Thoracic aorta (tissue), 2 donors: Measurements from ENCODE around the gene SSX7. TPM values are rescaled to one million over a fixed set of nuclear protein-coding genes. Genes with fewer than 3 reads are reported as not detected.
"Not testable (repeated sequence)": the region's sequence is repeated elsewhere in the genome, so short reads cannot be mapped to it uniquely, and the experiment has no call there.

Source experiments
- ATAC-seq: fragments of 150-250 bp; one replicate; pipeline ENCODE4 v1.8.0; 2017; ENCODE audit warnings: low read depth; ENCODE audit not compliant: insufficient number of reproducible peaks, low FRiP score
- DNase-seq: peaks from one replicate; pipeline ENCODE4 v3.0.0-alpha.2; 2020; ENCODE audit warnings: low spot score
- H3K27ac ChIP-seq, 2 donors: fragments of 200-600 bp; sonication (generic); 1 replicate in 1 of 2; 2 replicates in 1 of 2; pipeline ENCODE4 v1.5.1; 2016; ENCODE audit warnings: mild to moderate bottlenecking in 2 of 2, moderate library complexity in 2 of 2
- H3K27me3 ChIP-seq: fragments of 200-600 bp; sonication (generic); replicated peaks from 2 replicates; pipeline ENCODE4 v1.6.0; 2016; ENCODE audit warnings: mild to moderate bottlenecking; ENCODE audit not compliant: insufficient read depth
- H3K36me3 ChIP-seq: fragments of 200-600 bp; sonication (generic); one replicate; pipeline ENCODE4 v1.5.1; 2016
- H3K4me1 ChIP-seq, 2 donors: fragments of 200-600 bp; sonication (generic); 1 replicate in 1 of 2; 2 replicates in 1 of 2; pipeline versions ENCODE4 v1.5.1 to v1.6.0; 2016; ENCODE audit warnings: low read depth in 2 of 2, mild to moderate bottlenecking in 1 of 2; ENCODE audit not compliant: control insufficient read depth in 1 of 2
- H3K4me3 ChIP-seq: fragments of 200-600 bp; sonication (generic); 2 replicates; pipeline ENCODE4 v1.5.1; 2016; ENCODE audit warnings: mild to moderate bottlenecking
- H3K9me3 ChIP-seq: fragments of 200-600 bp; sonication (generic); 2 replicates; pipeline ENCODE4 v1.5.1; 2016
- CTCF ChIP-seq: fragments of 200-600 bp; sonication (generic); IDR thresholded peaks from one replicate; pipeline ENCODE4 v1.5.1; 2019; ENCODE audit warnings: antibody characterized with exemption
- total RNA-seq, 2 donors: library from RNA; depleted of rRNA; stranded (reverse); fragments of >200 nt; gene quantifications; one replicate each; pipeline versions ENCODE4 v1.1.0 to v1.2.3, GENCODE V29; 2016

The SSX7 gene
- total RNA-seq = not detected

- DNase-seq, H3K27me3 ChIP-seq, ATAC-seq, H3K4me1 ChIP-seq, H3K4me3 ChIP-seq, H3K27ac ChIP-seq, H3K9me3 ChIP-seq, H3K36me3 ChIP-seq: not testable (repeated sequence)
These were observed at the start of gene SSX7 for GRCh38 chrX:52654800-52655199. SSX7 (minus strand) TSS chrX:52654900; CDS start chrX:52653472, 1,428 bp downstream.

GRCh38 chrX:52692034-52692433 lies 37.3 kb upstream of the SSX7 start:
- not testable (repeated sequence) for H3K4me3 ChIP-seq, H3K27me3 ChIP-seq, ATAC-seq, H3K4me1 ChIP-seq, H3K9me3 ChIP-seq, H3K27ac ChIP-seq, H3K36me3 ChIP-seq, DNase-seq

- H3K27ac ChIP-seq, H3K27me3 ChIP-seq, DNase-seq, ATAC-seq, H3K36me3 ChIP-seq, H3K4me3 ChIP-seq, H3K9me3 ChIP-seq, H3K4me1 ChIP-seq: not testable (repeated sequence)
These were observed 7.5 kb upstream of the SSX7 start for GRCh38 chrX:52662218-52662617.

- not testable (repeated sequence) for ATAC-seq, H3K27ac ChIP-seq, H3K9me3 ChIP-seq, H3K4me3 ChIP-seq, H3K4me1 ChIP-seq, H3K27me3 ChIP-seq, DNase-seq, H3K36me3 ChIP-seq
These were observed 775 bp upstream of the SSX7 start for GRCh38 chrX:52655475-52655874.

GRCh38 chrX:52650676-52651075 lies 4.0 kb downstream of the SSX7 start:
- not testable (repeated sequence) for H3K4me3 ChIP-seq, H3K27me3 ChIP-seq, ATAC-seq, H3K27ac ChIP-seq, DNase-seq, H3K9me3 ChIP-seq, H3K4me1 ChIP-seq, H3K36me3 ChIP-seq

GRCh38 chrX:52648956-52649355 lies 5.7 kb downstream of the SSX7 start:
- H3K4me1 ChIP-seq, DNase-seq, H3K9me3 ChIP-seq, H3K4me3 ChIP-seq, H3K36me3 ChIP-seq, H3K27ac ChIP-seq, H3K27me3 ChIP-seq, ATAC-seq: not testable (repeated sequence)

- not testable (repeated sequence) for H3K36me3 ChIP-seq, H3K4me3 ChIP-seq, H3K9me3 ChIP-seq, H3K27ac ChIP-seq, ATAC-seq, H3K4me1 ChIP-seq, DNase-seq, H3K27me3 ChIP-seq
These were observed 26.2 kb downstream of the SSX7 start for GRCh38 chrX:52628483-52628882.

- H3K27me3 ChIP-seq, H3K4me3 ChIP-seq, DNase-seq, H3K27ac ChIP-seq, H3K4me1 ChIP-seq, H3K9me3 ChIP-seq, ATAC-seq, H3K36me3 ChIP-seq: not testable (repeated sequence)
These were observed 34.0 kb downstream of the SSX7 start for GRCh38 chrX:52620661-52621060.

GRCh38 chrX:52608961-52609360 lies 45.7 kb downstream of the SSX7 start:
- Histone ChIP-seq H3K4me3 (no peak overlapping the region), H3K9me3 (no peaks in the 10 kb centered on the region), H3K27me3 (no peaks in the 10 kb centered on the region), H3K4me1 (no peaks in the 10 kb centered on the region), H3K27ac (no peak overlapping the region), H3K36me3 (no peaks in the 10 kb centered on the region)
- TF ChIP-seq CTCF = no peak
- ATAC-seq (no peak), DNase-seq (no peak)

- not testable (repeated sequence) for DNase-seq, H3K36me3 ChIP-seq, H3K27ac ChIP-seq, H3K4me3 ChIP-seq, H3K9me3 ChIP-seq, H3K27me3 ChIP-seq, H3K4me1 ChIP-seq, ATAC-seq
These were observed 51.5 kb downstream of the SSX7 start for GRCh38 chrX:52603151-52603550.
